Measurements from ENCODE around the gene GRPEL2.

- TF ChIP-seq POLR2A (IDR thresholded peaks at IDR 0.05; ENCODE audit: low read depth, low read length) = no peak
- no peak for TF ChIP-seq TAF1 (IDR thresholded peaks at IDR 0.05; ENCODE audit: borderline replicate concordance, low read depth, low read length)
- no peak for TF ChIP-seq POLR2AphosphoS5 (IDR thresholded peaks at IDR 0.05; ENCODE audit: low read depth, low read length)
Measured at GRCh38 chr5:149389552-149390495, 44.5 kb downstream of the GRPEL2 start.

All from GM12892 (cell line).